H9 (cell line): Measurements from ENCODE around the gene LTBP4. TPM values are rescaled to one million over a fixed set of nuclear protein-coding genes. Genes with fewer than 3 reads are reported as not detected.

Experiments used
- DNase-seq: peaks from one replicate; pipeline ENCODE4 v3.0.0-alpha.2; 2017
- H2AFZ ChIP-seq: one replicate; pipeline ENCODE4 v1.6.1; 2013; ENCODE audit warnings: mild to moderate bottlenecking, low read length, control low read depth, moderate library complexity
- H2AK5ac ChIP-seq: 2 replicates; pipeline ENCODE4 v1.6.1; 2013; ENCODE audit warnings: low read length, control low read depth, mixed read lengths; ENCODE audit not compliant: insufficient read length
- H2BK120ac ChIP-seq: one replicate; pipeline ENCODE4 v1.6.1; 2013; ENCODE audit warnings: low read depth, mild to moderate bottlenecking, low read length, control low read depth, inconsistent platforms; ENCODE audit not compliant: poor library complexity, severe bottlenecking
- H2BK12ac ChIP-seq: 2 replicates; pipeline ENCODE4 v1.6.1; 2013; ENCODE audit warnings: low read length, control low read depth, mixed read lengths, low read depth; ENCODE audit not compliant: insufficient read length
- H2BK15ac ChIP-seq: 2 replicates; pipeline ENCODE4 v1.6.1; 2013; ENCODE audit warnings: low read depth, low read length, control low read depth
- H2BK20ac ChIP-seq: one replicate; pipeline ENCODE4 v1.6.1; 2013; ENCODE audit warnings: low read depth, mild to moderate bottlenecking, low read length, control low read depth, inconsistent platforms; ENCODE audit not compliant: poor library complexity, severe bottlenecking
- H2BK5ac ChIP-seq: 2 replicates; pipeline ENCODE4 v1.6.1; 2013; ENCODE audit warnings: low read length, control low read depth, mixed read lengths; ENCODE audit not compliant: insufficient read length
- H3K14ac ChIP-seq: 2 replicates; pipeline ENCODE4 v1.6.1; 2013; ENCODE audit warnings: low read length, control low read depth; ENCODE audit not compliant: insufficient read depth
- H3K18ac ChIP-seq: 2 replicates; pipeline ENCODE4 v1.6.1; 2013; ENCODE audit warnings: low read depth, mild to moderate bottlenecking, mixed read lengths, low read length, control low read depth; ENCODE audit not compliant: insufficient read length
- H3K23ac ChIP-seq: 2 replicates; pipeline ENCODE4 v1.6.1; 2013; ENCODE audit warnings: low read length, control low read depth, mixed read lengths, low read depth; ENCODE audit not compliant: insufficient read length
- H3K23me2 ChIP-seq: 2 replicates; pipeline ENCODE4 v1.6.1; 2013; ENCODE audit warnings: low read depth, mild to moderate bottlenecking, mixed read lengths, low read length, control low read depth; ENCODE audit not compliant: insufficient read length, poor library complexity, severe bottlenecking
- H3K27ac ChIP-seq: 2 replicates; pipeline ENCODE4 v1.5.1; 2013; ENCODE audit warnings: low read length, control low read depth, mixed read lengths, low read depth; ENCODE audit not compliant: insufficient read length
- H3K27me3 ChIP-seq: 2 replicates; pipeline ENCODE4 v1.6.1; 2013; ENCODE audit warnings: low read length, control low read depth, inconsistent platforms; ENCODE audit not compliant: insufficient read depth
- H3K4ac ChIP-seq: 2 replicates; pipeline ENCODE4 v1.6.1; 2013; ENCODE audit warnings: low read depth, mild to moderate bottlenecking, control low read depth, inconsistent platforms, low read length, moderate library complexity
- H3K4me1 ChIP-seq: 2 replicates; pipeline ENCODE4 v1.6.1; 2013; ENCODE audit warnings: low read length, control low read depth, inconsistent platforms; ENCODE audit not compliant: insufficient read depth
- H3K4me2 ChIP-seq: 2 replicates; pipeline ENCODE4 v1.6.1; 2013; ENCODE audit warnings: low read length, control low read depth, mixed read lengths; ENCODE audit not compliant: insufficient read length, insufficient read depth
- H3K56ac ChIP-seq: 2 replicates; pipeline ENCODE4 v1.6.1; 2013; ENCODE audit warnings: low read depth, mild to moderate bottlenecking, mixed read lengths, low read length, control low read depth; ENCODE audit not compliant: insufficient read length
- H3K79me1 ChIP-seq: 2 replicates; pipeline ENCODE4 v1.6.1; 2013; ENCODE audit warnings: low read depth, mild to moderate bottlenecking, moderate library complexity, low read length, control low read depth, inconsistent platforms; ENCODE audit not compliant: insufficient read depth, poor library complexity, severe bottlenecking
- H3K79me2 ChIP-seq: 2 replicates; pipeline ENCODE4 v1.6.1; 2013; ENCODE audit warnings: low read length, control low read depth, inconsistent platforms; ENCODE audit not compliant: insufficient read depth
- H3K9ac ChIP-seq: 2 replicates; pipeline ENCODE4 v1.6.1; 2013; ENCODE audit warnings: low read length, control low read depth, mixed read lengths; ENCODE audit not compliant: insufficient read length; ENCODE audit errors: extremely low read depth
- H3K9me3 ChIP-seq: one replicate; pipeline ENCODE4 v1.6.1; 2013; ENCODE audit warnings: low read depth, low read length, inconsistent platforms; ENCODE audit not compliant: control insufficient read depth
- H3T11ph ChIP-seq: one replicate; pipeline ENCODE4 v1.6.1; 2013; ENCODE audit warnings: mild to moderate bottlenecking, low read length, control low read depth, inconsistent platforms
- H4K20me1 ChIP-seq: one replicate; pipeline ENCODE4 v1.6.1; 2013; ENCODE audit not compliant: control insufficient read depth, insufficient read length, insufficient read depth
- H4K5ac ChIP-seq: 2 replicates; pipeline ENCODE4 v1.6.1; 2013; ENCODE audit warnings: low read depth, mild to moderate bottlenecking, mixed read lengths, low read length, control low read depth; ENCODE audit not compliant: insufficient read length
- H4K8ac ChIP-seq: replicated peaks from 2 replicates; pipeline ENCODE4 v1.6.1; 2013; ENCODE audit warnings: low read length, control low read depth, mixed read lengths, low read depth; ENCODE audit not compliant: insufficient read length
- H4K91ac ChIP-seq: 2 replicates; pipeline ENCODE4 v1.6.1; 2013; ENCODE audit warnings: low read depth, mild to moderate bottlenecking, moderate library complexity, mixed read lengths, low read length, control low read depth; ENCODE audit not compliant: insufficient read length
- H3K27ac Mint-ChIP-seq, 3 experiments: 2 replicates in 2 of 3; 3 replicates in 1 of 3; pipeline ENCODE4 v1.8.0; 2020 to 2021; ENCODE audit warnings: mixed read lengths in 3 of 3, mild to moderate bottlenecking in 1 of 3, moderate library complexity in 1 of 3
- H3K27me3 Mint-ChIP-seq: 2 replicates; pipeline ENCODE4 v1.8.0; 2021; ENCODE audit warnings: low read depth, mild to moderate bottlenecking, moderate library complexity, mixed read lengths
- H3K36me3 Mint-ChIP-seq, 3 experiments: 2 replicates in 2 of 3; 3 replicates in 1 of 3; pipeline ENCODE4 v1.8.0; 2020 to 2021; ENCODE audit warnings: low read depth in 3 of 3, mixed read lengths in 3 of 3; ENCODE audit not compliant: insufficient read depth in 1 of 3
- H3K4me1 Mint-ChIP-seq, 2 experiments: 2 replicates each; pipeline ENCODE4 v1.8.0; 2020; ENCODE audit warnings: mixed read lengths in 2 of 2
- H3K4me3 Mint-ChIP-seq, 2 experiments: 2 replicates in 1 of 2; 3 replicates in 1 of 2; pipeline ENCODE4 v1.8.0; 2020 to 2021; ENCODE audit warnings: mild to moderate bottlenecking in 2 of 2, mixed read lengths in 2 of 2, moderate library complexity in 1 of 2
- H3K9me3 Mint-ChIP-seq, 2 experiments: 2 replicates in 1 of 2; 3 replicates in 1 of 2; pipeline ENCODE4 v1.8.0; 2020; ENCODE audit warnings: mild to moderate bottlenecking in 2 of 2, mixed read lengths in 2 of 2, moderate library complexity in 1 of 2
- CTCF ChIP-seq: fragments of 200-600 bp; sonication (generic); conservative IDR thresholded peaks from 3 replicates; pipeline ENCODE4 v1.8.0; 2021; ENCODE audit warnings: antibody characterized with exemption, mild to moderate bottlenecking
- WGBS: extraction: QIAGEN DNeasy Blood & Tissue Kit; methylation state at CpG from one replicate; pipeline ENCODE4 v1.1.7; 2013; ENCODE audit warnings: missing lambda C conversion rate, low lambda C conversion rate, mixed read lengths; ENCODE audit not compliant: insufficient read length; ENCODE audit errors: extremely low coverage; 5-methylcytosine and 5-hydroxymethylcytosine counted together
- total RNA-seq: library from RNA; stranded (reverse); gene quantifications from 2 replicates; pipeline ENCODE4 v1.2.1, GENCODE V29; 2021

Gene LTBP4
- total RNA-seq, 1 experiment from 2014 or later, result 129 TPM

- no peaks in the 10 kb centered on the region for H3K9me3 ChIP-seq
- H2BK15ac ChIP-seq, result no peak overlapping the region
- no peak overlapping the region for H3K27ac Mint-ChIP-seq
- no peak overlapping the region for H3K23ac ChIP-seq
- no peak overlapping the region for H3K14ac ChIP-seq
- H3K4me1 Mint-ChIP-seq, result peaks cover 3 to 15% of the 10 kb centered on the region in 2 experiments
- H2AFZ ChIP-seq, result no peak overlapping the region
- no peak overlapping the region for H3K56ac ChIP-seq
- H3K9ac ChIP-seq, result no peak overlapping the region
- no peak overlapping the region for H4K5ac ChIP-seq
- H4K20me1 ChIP-seq, result no peaks in the 10 kb centered on the region
- H3K23me2 ChIP-seq, result peaks cover 2% of the 10 kb centered on the region
- H3K4me1 ChIP-seq, result no peaks in the 10 kb centered on the region
- no peak overlapping the region for H2AK5ac ChIP-seq
- H3K4me3 Mint-ChIP-seq, result no peak overlapping the region
- H3T11ph ChIP-seq, result no peak overlapping the region
- H3K27ac ChIP-seq, result no peak overlapping the region
- no peak overlapping the region for H3K4ac ChIP-seq
- no peaks in the 10 kb centered on the region for H3K79me2 ChIP-seq
- no peaks in the 10 kb centered on the region for H3K36me3 Mint-ChIP-seq
- H3K4me2 ChIP-seq, result no peak overlapping the region
- H2BK20ac ChIP-seq, result no peak overlapping the region
- DNase-seq, result no peak
- H4K8ac ChIP-seq, result no peak overlapping the region
- WGBS, result no CpG with 5 or more reads among the region's 24 CpGs
- H4K91ac ChIP-seq, result no peak overlapping the region
- H3K18ac ChIP-seq, result no peak overlapping the region
- TF ChIP-seq CTCF, result no peak
- no peak overlapping the region for H2BK12ac ChIP-seq
- H3K27me3 Mint-ChIP-seq, result peaks cover 74% of the 10 kb centered on the region
- H3K27me3 ChIP-seq, result no peaks in the 10 kb centered on the region; the same call in 1 of the 2 replicates
- H2BK120ac ChIP-seq, result no peak overlapping the region
- no peaks in the 10 kb centered on the region for H3K9me3 Mint-ChIP-seq
- no peak overlapping the region for H2BK5ac ChIP-seq
- no peaks in the 10 kb centered on the region for H3K79me1 ChIP-seq
Measured at GRCh38 chr19:40556953-40557530, 44.1 kb upstream of the LTBP4 start.
